ENCODE results near the gene ADAMTS7. TPM values are rescaled to one million over a fixed set of nuclear protein-coding genes. Genes with fewer than 3 reads are reported as not detected.
"Not testable (repeated sequence)": the region's sequence is repeated elsewhere in the genome, so short reads cannot be mapped to it uniquely, and the experiment has no call there.

The ADAMTS7 gene
- total RNA-seq, 1 experiment from 2014 or later = 10.7 TPM

- Mint-ChIP-seq H3K27ac (ENCODE audit: low read depth, unreplicated experiment) (no peak overlapping the region), H3K4me3 (ENCODE audit: unreplicated experiment) (no peak overlapping the region), H3K4me1 (ENCODE audit: insufficient read depth, unreplicated experiment) (no peaks in the 10 kb centered on the region), H3K9me3 (ENCODE audit: unreplicated experiment) (no peaks in the 10 kb centered on the region), H3K36me3 (ENCODE audit: insufficient read depth, unreplicated experiment) (peaks cover 32% of the 10 kb centered on the region), H3K27me3 (ENCODE audit: insufficient read depth, unreplicated experiment) (no peaks in the 10 kb centered on the region)
- TF ChIP-seq CTCF (IDR thresholded peaks at IDR 0.05; ENCODE audit: unreplicated experiment) = no peak
- ChIA-PET POLR2A (no interaction called here), CTCF (no interaction called here)
- no TSS peak for BruUV-seq (replicated peaks)
- intact Hi-C loops (cut with micrococcal nuclease) = no loop called here
- no peak for DNase-seq (ENCODE audit: unreplicated experiment)
Observed at GRCh38 chr15:78791357-78791756, 19.9 kb downstream of the ADAMTS7 start.

GRCh38 chr15:78790027-78790426 is 21.2 kb downstream of the ADAMTS7 start:
- POLR2A ChIA-PET = no interaction called here
- CTCF ChIA-PET = no interaction called here
- no peak for DNase-seq (ENCODE audit: unreplicated experiment)
- H3K4me1 Mint-ChIP-seq (ENCODE audit: insufficient read depth, unreplicated experiment) = no peaks in the 10 kb centered on the region
- no peak for TF ChIP-seq CTCF (IDR thresholded peaks at IDR 0.05; ENCODE audit: unreplicated experiment)
- no peak overlapping the region for H3K27ac Mint-ChIP-seq (ENCODE audit: low read depth, unreplicated experiment)
- intact Hi-C loops (cut with micrococcal nuclease) = no loop called here
- BruUV-seq (replicated peaks) = no TSS peak
- H3K27me3 Mint-ChIP-seq (ENCODE audit: insufficient read depth, unreplicated experiment) = no peaks in the 10 kb centered on the region
- no peak overlapping the region for H3K4me3 Mint-ChIP-seq (ENCODE audit: unreplicated experiment)
- H3K9me3 Mint-ChIP-seq (ENCODE audit: unreplicated experiment) = no peaks in the 10 kb centered on the region
- peaks cover 32% of the 10 kb centered on the region for H3K36me3 Mint-ChIP-seq (ENCODE audit: insufficient read depth, unreplicated experiment)

GRCh38 chr15:78789615-78790014 is 21.6 kb downstream of the ADAMTS7 start:
- no TSS peak for BruUV-seq (replicated peaks)
- TF ChIP-seq CTCF (IDR thresholded peaks at IDR 0.05; ENCODE audit: unreplicated experiment) = no peak

GRCh38 chr15:78788016-78788660 is 23.1 kb downstream of the ADAMTS7 start:
- POLR2A ChIA-PET = no interaction called here

More at GRCh38 chr15:78789615-78790014, 21.6 kb downstream of the ADAMTS7 start:
- POLR2A ChIA-PET = no interaction called here
- Mint-ChIP-seq H3K27me3 (ENCODE audit: insufficient read depth, unreplicated experiment) (no peaks in the 10 kb centered on the region), H3K27ac (ENCODE audit: low read depth, unreplicated experiment) (no peak overlapping the region), H3K4me1 (ENCODE audit: insufficient read depth, unreplicated experiment) (no peaks in the 10 kb centered on the region), H3K9me3 (ENCODE audit: unreplicated experiment) (no peaks in the 10 kb centered on the region), H3K36me3 (ENCODE audit: insufficient read depth, unreplicated experiment) (peaks cover 32% of the 10 kb centered on the region), H3K4me3 (ENCODE audit: unreplicated experiment) (no peak overlapping the region)
- no peak for DNase-seq (ENCODE audit: unreplicated experiment)
- intact Hi-C loops (cut with micrococcal nuclease) = no loop called here
- CTCF ChIA-PET = no interaction called here

GRCh38 chr15:78782402-78782801 is 28.9 kb downstream of the ADAMTS7 start:
- intact Hi-C loops (cut with micrococcal nuclease); H3K27ac Mint-ChIP-seq (ENCODE audit: low read depth, unreplicated experiment); BruUV-seq (replicated peaks); H3K4me3 Mint-ChIP-seq (ENCODE audit: unreplicated experiment); H3K36me3 Mint-ChIP-seq (ENCODE audit: insufficient read depth, unreplicated experiment); CTCF ChIA-PET; POLR2A ChIA-PET; DNase-seq (ENCODE audit: unreplicated experiment); H3K9me3 Mint-ChIP-seq (ENCODE audit: unreplicated experiment); H3K27me3 Mint-ChIP-seq (ENCODE audit: insufficient read depth, unreplicated experiment); H3K4me1 Mint-ChIP-seq (ENCODE audit: insufficient read depth, unreplicated experiment): not testable (repeated sequence)

More at GRCh38 chr15:78788016-78788660, 23.1 kb downstream of the ADAMTS7 start:
- H3K9me3 Mint-ChIP-seq (ENCODE audit: unreplicated experiment) = no peaks in the 10 kb centered on the region
- no peak for TF ChIP-seq CTCF (IDR thresholded peaks at IDR 0.05; ENCODE audit: unreplicated experiment)
- H3K4me1 Mint-ChIP-seq (ENCODE audit: insufficient read depth, unreplicated experiment) = no peaks in the 10 kb centered on the region
- H3K36me3 Mint-ChIP-seq (ENCODE audit: insufficient read depth, unreplicated experiment) = peaks cover 25% of the 10 kb centered on the region
- H3K4me3 Mint-ChIP-seq (ENCODE audit: unreplicated experiment) = no peak overlapping the region
- no peaks in the 10 kb centered on the region for H3K27me3 Mint-ChIP-seq (ENCODE audit: insufficient read depth, unreplicated experiment)
- intact Hi-C loops (cut with micrococcal nuclease) = no loop called here
- CTCF ChIA-PET = interaction anchor here (0.6 kb wide), 1 partner anchor 25 kb away, joined by 3 read pairs; no protein-coding TSS in a partner anchor
- no peak for DNase-seq (ENCODE audit: unreplicated experiment)
- H3K27ac Mint-ChIP-seq (ENCODE audit: low read depth, unreplicated experiment) = no peak overlapping the region
- no TSS peak for BruUV-seq (replicated peaks)

GRCh38 chr15:78781381-78781780 is 29.9 kb downstream of the ADAMTS7 start:
- H3K9me3 Mint-ChIP-seq (ENCODE audit: unreplicated experiment); H3K27ac Mint-ChIP-seq (ENCODE audit: low read depth, unreplicated experiment); H3K27me3 Mint-ChIP-seq (ENCODE audit: insufficient read depth, unreplicated experiment); CTCF ChIA-PET; H3K4me3 Mint-ChIP-seq (ENCODE audit: unreplicated experiment); H3K36me3 Mint-ChIP-seq (ENCODE audit: insufficient read depth, unreplicated experiment); DNase-seq (ENCODE audit: unreplicated experiment); POLR2A ChIA-PET; H3K4me1 Mint-ChIP-seq (ENCODE audit: insufficient read depth, unreplicated experiment); BruUV-seq (replicated peaks); intact Hi-C loops (cut with micrococcal nuclease): not testable (repeated sequence)

Measured in MCF 10A (cell line).